ENCODE data around the gene TREML2.

DNA sequence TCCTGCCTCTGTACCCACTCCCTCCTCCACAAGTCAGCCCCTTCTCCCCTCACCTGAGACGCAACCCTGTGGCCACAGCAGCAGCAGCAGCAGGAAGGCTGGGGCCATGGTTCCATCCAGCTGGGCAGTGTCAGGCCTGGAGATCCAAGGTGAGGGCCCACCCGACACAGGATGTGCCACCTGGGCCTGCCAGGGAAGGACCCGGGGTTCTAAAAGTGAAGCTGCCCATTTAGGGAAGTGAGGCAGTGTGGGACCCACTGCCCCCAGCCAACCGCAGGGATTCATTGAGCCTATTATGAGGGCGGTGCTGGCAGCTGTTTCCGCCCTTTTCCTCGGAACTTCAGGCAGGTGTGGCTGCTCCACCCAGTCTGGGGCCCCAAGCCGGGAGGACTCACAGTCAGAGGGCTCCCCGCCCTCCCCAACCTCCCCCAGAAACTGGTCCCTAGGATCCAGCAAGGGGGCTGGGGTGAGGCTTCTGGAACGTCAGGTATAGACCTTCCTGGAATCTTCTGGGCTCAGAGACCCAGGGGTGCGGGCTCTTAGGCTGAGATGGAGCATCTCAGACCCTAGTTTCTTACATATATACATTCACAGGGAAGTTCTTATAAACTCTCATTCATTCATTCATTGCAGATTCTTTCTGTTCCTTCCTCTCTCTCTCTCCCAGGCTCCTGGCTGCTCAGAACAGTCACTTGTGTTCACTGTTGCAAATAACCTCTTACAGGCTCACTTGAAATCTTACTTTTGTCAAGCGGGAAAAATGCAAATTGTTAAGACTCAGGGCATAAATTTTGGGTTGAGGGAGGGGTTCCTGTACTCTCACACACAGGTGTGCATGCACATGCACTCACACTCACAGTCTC lies at the start of gene TREML2:
- no peak for TF ChIP-seq POLR2A (IDR thresholded peaks at IDR 0.05; ENCODE audit: extremely low read depth, insufficient read length)
- TF ChIP-seq, protein P1, sequence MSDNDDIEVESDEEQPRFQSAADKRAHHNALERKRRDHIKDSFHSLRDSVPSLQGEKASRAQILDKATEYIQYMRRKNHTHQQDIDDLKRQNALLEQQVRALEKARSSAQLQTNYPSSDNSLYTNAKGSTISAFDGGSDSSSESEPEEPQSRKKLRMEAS (IDR thresholded peaks at IDR 0.05; ENCODE audit: low read depth, low read length) = no peak

Measured in NB4 (cell line).